NCI-H2196 treated with DMSO at 0.1 percent for 48 hours (cell line): ENCODE measurements around the gene TMPRSS12.
"Not testable (repeated sequence)": the region's sequence is repeated elsewhere in the genome, so short reads cannot be mapped to it uniquely, and the experiment has no call there.

Experiments
- DNase-seq: peaks from one replicate; lab custom pipeline; 2025; ENCODE audit not compliant: unreplicated experiment; lab: John Stamatoyannopoulos, UW

The TMPRSS12 gene

GRCh38 chr12:50842637-50843493 lies at the start of gene TMPRSS12:
Gene TMPRSS12 (plus strand): TSS chr12:50842926. CDS start chr12:50842965, 39 bp downstream.
- no peak for DNase-seq

DNA sequence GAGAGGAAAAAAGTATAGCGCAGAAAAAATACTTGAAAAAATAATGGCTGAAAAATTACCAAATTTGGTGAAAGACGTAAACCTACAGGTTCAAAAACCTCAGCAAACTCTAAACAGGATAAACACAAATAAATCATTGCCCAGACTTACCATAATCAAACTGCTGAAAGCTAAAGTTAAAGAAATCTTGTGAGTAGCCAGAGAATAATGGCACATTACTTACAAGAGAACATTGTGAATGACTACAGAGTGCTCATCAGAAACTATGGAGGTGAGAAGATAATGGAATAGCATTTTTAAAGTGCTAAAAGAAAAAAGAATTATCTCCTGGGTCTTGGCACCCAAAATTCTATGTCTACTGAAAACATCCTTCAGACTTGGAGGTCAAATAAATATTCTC lies 42.8 kb upstream of the TMPRSS12 start:
- no peak for DNase-seq

DNA sequence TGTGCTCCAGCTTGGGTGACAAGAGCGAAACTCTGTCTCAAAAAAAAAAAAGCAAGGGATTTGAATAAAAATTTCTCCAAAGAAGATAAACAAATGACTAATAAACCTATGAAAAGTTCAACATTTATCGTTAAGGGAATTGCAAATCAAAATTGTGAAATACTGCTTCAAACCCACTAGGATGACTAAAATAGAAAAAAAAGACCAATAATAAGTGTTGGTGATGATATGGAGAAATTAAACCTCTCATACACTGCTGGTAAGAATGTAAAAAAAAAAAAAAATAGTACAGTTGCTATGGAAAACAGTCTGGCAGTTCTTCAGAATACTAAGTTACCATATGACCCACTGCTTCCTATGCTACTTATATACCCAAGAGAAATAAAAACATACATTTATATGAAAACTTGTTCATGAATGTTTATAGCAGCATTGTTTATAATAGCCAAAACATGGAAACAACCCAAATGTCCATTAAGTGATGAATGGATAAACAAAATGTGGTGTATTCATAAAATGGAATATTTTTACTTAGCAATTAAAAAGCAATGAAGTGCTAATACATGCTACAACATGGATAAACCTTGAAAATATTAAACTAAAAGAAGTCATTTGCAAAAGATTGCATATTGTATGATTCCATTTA lies 39.4 kb upstream of the TMPRSS12 start:
- no peak for DNase-seq

DNA sequence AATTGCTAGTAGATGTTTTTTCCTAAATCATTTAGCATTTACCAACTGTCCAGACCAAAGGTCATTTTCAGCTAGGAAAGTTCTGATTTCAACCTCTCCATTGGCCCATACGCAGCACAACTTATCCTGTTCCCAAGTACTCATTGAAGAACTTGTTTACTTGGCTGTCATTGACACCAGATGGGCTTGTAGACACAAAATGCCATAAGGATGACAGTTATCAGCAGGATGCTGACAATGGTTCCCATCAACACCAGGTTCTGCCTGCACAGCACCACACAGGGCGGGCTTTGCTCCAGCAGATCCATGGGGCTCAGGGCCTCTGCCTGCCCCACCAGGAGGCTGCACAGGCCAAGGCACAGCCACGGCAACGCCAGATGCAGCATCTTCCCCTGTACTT lies 36.5 kb upstream of the TMPRSS12 start:
- no peak for DNase-seq

DNA sequence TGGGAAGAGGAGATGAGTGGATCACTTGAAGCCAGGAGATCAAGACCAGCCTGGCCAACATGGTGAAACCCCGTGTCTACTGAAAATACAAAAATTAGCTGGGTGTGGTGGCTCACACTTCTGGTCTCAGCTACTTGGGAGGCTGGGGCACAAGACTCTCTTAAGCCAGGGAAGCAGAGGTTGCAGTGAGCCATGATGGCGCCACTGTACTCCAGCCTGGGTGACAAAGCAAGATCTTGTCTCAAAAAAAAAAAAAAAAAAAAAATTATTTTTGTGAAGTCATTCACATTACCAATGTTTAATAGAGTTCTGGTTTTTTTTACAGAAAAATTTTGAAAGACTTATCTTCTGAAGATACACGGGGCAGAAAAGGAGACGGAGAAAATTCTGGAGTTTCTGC lies 33.6 kb upstream of the TMPRSS12 start:
- not testable (repeated sequence) for DNase-seq

- DNase-seq: not testable (repeated sequence)
These were observed 27.8 kb upstream of the TMPRSS12 start for GRCh38 chr12:50814921-50815320.

GRCh38 chr12:50820177-50820576 lies 22.5 kb upstream of the TMPRSS12 start:
- no peak for DNase-seq

DNA sequence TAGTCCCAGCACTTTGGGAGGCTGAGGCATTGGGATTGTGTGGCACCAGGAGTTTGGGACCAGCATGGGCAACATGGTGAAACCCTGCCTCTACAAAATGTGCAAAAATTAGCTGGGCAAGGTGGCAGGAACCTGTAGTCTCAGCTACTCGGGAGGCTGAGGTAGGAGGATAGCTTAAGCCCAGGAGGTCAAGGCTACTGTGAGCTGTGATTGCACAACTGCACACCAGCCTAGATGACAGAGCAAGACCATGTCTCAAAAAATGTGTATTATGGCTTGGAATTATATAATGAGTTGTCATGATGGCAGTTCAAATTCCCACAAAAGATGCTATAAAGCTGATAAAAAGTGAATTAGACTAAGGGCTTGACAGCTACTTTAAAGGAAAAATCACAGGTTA lies 20.6 kb upstream of the TMPRSS12 start:
- no peak for DNase-seq

DNA sequence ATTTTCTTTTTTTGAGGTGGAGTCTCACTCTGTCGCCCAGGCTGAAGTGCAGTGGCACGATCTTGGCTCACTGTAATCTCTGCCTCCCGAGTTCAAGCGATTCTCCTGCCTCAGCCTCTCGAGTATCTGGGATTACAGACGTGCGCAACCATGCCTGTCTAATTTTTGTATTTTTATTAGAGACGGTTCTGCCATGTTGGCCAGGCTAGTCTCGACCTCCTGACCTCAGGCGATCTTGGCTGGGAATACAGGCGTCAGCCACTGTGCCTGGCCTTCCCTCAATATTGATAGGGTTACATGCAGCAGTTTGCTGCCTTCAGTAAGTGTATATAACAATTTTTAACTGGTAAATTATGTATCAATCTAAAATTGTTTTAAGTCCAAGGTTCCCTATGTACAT lies 19.0 kb upstream of the TMPRSS12 start:
- DNase-seq: not testable (repeated sequence)

GRCh38 chr12:50824914-50825313 lies 17.8 kb upstream of the TMPRSS12 start:
- no peak for DNase-seq

- DNase-seq: peak; percentile 26
These were observed 17.3 kb upstream of the TMPRSS12 start for GRCh38 chr12:50825372-50825838.

- no peak for DNase-seq
These were observed 14.6 kb upstream of the TMPRSS12 start for GRCh38 chr12:50828121-50828520.

- no peak for DNase-seq
These were observed 13.8 kb upstream of the TMPRSS12 start for GRCh38 chr12:50828886-50829285.

GRCh38 chr12:50833801-50834200 lies 8.9 kb upstream of the TMPRSS12 start:
- DNase-seq: not testable (repeated sequence)

DNA sequence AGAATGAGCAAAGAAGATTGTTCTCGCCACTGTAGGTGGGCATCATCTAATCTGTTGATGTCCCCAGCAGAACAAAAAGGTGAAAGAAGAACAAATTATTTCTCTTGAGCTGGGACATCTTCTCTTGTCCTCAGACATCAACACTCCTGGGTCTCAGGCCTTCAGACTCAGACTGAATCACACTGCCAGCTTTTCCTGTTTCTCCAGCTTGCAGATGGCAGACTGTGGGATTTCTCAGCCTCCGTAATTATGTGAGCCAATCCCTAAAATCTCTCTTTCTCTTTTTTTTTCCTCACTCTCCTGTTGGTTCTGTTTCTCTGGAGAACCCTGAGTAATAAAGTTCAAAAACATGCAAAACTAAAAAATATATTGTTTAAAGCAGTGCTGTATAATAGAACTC lies 3.7 kb upstream of the TMPRSS12 start:
- no peak for DNase-seq

DNA sequence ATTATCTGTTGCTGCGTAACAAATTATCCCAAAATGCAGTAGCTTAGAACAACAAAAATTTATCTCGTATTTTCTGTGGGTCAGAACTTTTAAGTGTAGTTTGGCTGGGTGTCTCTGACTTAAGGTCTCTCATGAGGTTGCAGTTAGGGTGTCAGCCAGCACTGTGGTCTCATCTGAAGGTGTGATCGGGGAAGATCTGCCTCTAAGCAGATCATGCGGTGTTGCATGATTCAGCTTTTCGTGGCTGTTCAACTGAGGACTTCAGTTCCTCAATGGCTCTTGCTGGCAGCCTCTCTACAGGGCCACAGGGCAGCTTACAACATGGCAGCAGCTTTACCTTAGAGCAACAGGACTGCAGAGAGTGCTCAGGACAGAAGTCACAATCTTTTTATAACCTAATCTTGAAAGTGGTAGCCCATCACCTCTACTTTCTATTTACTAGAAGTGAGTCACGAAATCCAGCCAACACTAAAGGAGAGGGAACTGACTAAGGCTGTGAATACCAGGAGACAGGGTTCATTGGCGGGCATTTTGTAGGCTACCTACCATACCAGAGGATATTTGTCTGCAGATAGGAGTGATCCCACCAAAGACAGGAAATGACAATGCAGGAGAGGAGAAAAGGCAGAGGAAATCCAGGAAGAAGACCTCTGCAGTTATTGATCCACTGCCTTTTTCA lies 1.8 kb upstream of the TMPRSS12 start:
- DNase-seq: no peak

- DNase-seq: no peak
These were observed 802 bp upstream of the TMPRSS12 start for GRCh38 chr12:50841716-50842531.

- DNase-seq: no peak
These were observed 2.4 kb downstream of the TMPRSS12 start for GRCh38 chr12:50845021-50845647.

DNA sequence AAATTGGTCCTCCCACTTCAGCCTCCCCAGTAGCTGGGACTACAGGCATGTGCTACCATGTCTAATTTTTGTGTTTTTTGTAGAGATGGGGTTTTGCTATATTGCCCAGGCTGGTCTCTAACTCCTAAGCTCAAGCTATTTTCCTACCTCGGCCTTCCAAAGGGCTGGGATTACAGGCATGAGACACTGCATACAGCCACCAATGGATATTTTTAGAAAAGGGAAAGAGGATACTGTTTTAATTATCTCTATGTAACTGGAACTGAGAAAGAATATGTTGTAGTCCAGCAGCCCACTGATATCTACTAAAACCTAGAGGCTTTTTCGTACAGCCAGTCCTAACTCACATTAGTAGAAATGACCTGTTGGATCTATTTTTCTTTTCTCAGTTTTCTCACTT lies 6.2 kb downstream of the TMPRSS12 start:
- no peak for DNase-seq

GRCh38 chr12:50855218-50855617 lies 12.5 kb downstream of the TMPRSS12 start:
- not testable (repeated sequence) for DNase-seq
